Keratinocyte (primary cell): ENCODE results near the gene ZNF76. TPM values are rescaled to one million over a fixed set of nuclear protein-coding genes. Genes with fewer than 3 reads are reported as not detected.

ENCODE experiments used
- DNase-seq: peaks from one replicate; pipeline ENCODE4 v3.0.0-alpha.2; 2011; ENCODE audit warnings: low read depth, missing footprints, low spot score
- FAIRE-seq: peaks from 2 replicates; lab custom pipeline; 2011; peaks lifted over from hg19 to GRCh38; lab: Jason Lieb, UNC
- H2AFZ ChIP-seq: 2 replicates; pipeline ENCODE4 v1.6.0; 2012; ENCODE audit warnings: low read length, control low read depth, inconsistent platforms; ENCODE audit not compliant: control insufficient read depth
- H3K27ac ChIP-seq: 2 replicates; pipeline ENCODE4 v1.5.1; 2011; ENCODE audit warnings: low read length; ENCODE audit not compliant: control insufficient read depth, insufficient read depth
- H3K27me3 ChIP-seq: 3 replicates; pipeline ENCODE4 v1.6.0; 2011; ENCODE audit warnings: low read length; ENCODE audit not compliant: control insufficient read depth, insufficient read depth; ENCODE audit errors: extremely low read depth
- H3K36me3 ChIP-seq, 2 experiments: 2 replicates in 1 of 2; 3 replicates in 1 of 2; pipeline ENCODE4 v1.5.1; 2011; ENCODE audit warnings: low read length in 2 of 2, mild to moderate bottlenecking in 1 of 2; ENCODE audit not compliant: control insufficient read depth in 2 of 2, insufficient read depth in 2 of 2; ENCODE audit errors: extremely low read depth in 1 of 2
- H3K4me1 ChIP-seq: 3 replicates; pipeline ENCODE4 v1.5.1; 2011; ENCODE audit warnings: low read length; ENCODE audit not compliant: control insufficient read depth, insufficient read depth; ENCODE audit errors: extremely low read depth
- H3K4me2 ChIP-seq: 3 replicates; pipeline ENCODE4 v1.6.0; 2011; ENCODE audit warnings: low read depth, low read length; ENCODE audit not compliant: control insufficient read depth, insufficient read depth; ENCODE audit errors: extremely low read depth
- H3K4me3 ChIP-seq, 3 experiments: fragments of 200-600 bp in 1 of 3; sonication (generic) in 1 of 3; 2 replicates in 2 of 3; 3 replicates in 1 of 3; pipeline ENCODE4 v1.5.1; 2011 to 2016; ENCODE audit warnings: low read length in 3 of 3, mild to moderate bottlenecking in 3 of 3, control low read depth in 2 of 3, inconsistent platforms in 1 of 3, low read depth in 1 of 3, mixed read lengths in 1 of 3, mixed run types in 1 of 3, moderate library complexity in 1 of 3; ENCODE audit not compliant: control insufficient read depth in 2 of 3, insufficient read depth in 2 of 3; ENCODE audit errors: extremely low read depth in 1 of 3
- H3K79me2 ChIP-seq: 2 replicates; pipeline ENCODE4 v1.6.0; 2012; ENCODE audit warnings: low read length; ENCODE audit not compliant: control insufficient read depth, insufficient read depth
- H3K9ac ChIP-seq: 3 replicates; pipeline ENCODE4 v1.6.0; 2011; ENCODE audit warnings: low read length; ENCODE audit not compliant: control insufficient read depth, insufficient read depth; ENCODE audit errors: extremely low read depth
- H3K9me1 ChIP-seq: 3 replicates; pipeline ENCODE4 v1.6.0; 2011; ENCODE audit warnings: low read length; ENCODE audit not compliant: control insufficient read depth, insufficient read depth; ENCODE audit errors: extremely low read depth
- H3K9me3 ChIP-seq: 2 replicates; pipeline ENCODE4 v1.5.1; 2012; ENCODE audit warnings: low read depth, low read length; ENCODE audit not compliant: control insufficient read depth
- H4K20me1 ChIP-seq: 3 replicates; pipeline ENCODE4 v1.6.0; 2011; ENCODE audit warnings: low read length; ENCODE audit not compliant: control insufficient read depth, insufficient read depth; ENCODE audit errors: extremely low read depth
- EZH2 ChIP-seq: IDR thresholded peaks from one replicate; pipeline ENCODE4 v1.6.1; 2012; ENCODE audit warnings: inconsistent platforms, mild to moderate bottlenecking, low read length, moderate library complexity
- dilution Hi-C: fragments of 300-500 bp; cut with MboI; formaldehyde crosslinking; loops from one replicate; pipeline ENCODE4 v1.7.0; 2020; ENCODE audit warnings: low sequenced_read_pairs; ENCODE audit not compliant: extremely low pct_ligation_motif_present
- polyA plus RNA-seq, 5 experiments: library from polyadenylated mRNA; depleted of rRNA in 3 of 5; stranded (reverse) in 3 of 5; stranded (forward) in 1 of 5; unstranded in 1 of 5; fragments of >200 nt; gene quantifications; 1 replicate in 1 of 5; 2 replicates in 3 of 5; 3 replicates in 1 of 5; pipeline versions ENCODE4 v1.2.1 to v1.2.3, GENCODE V29; 2011 to 2012; ENCODE audit warnings: missing spikeins in 2 of 5, low read depth in 1 of 5, low replicate concordance in 1 of 5
- TF ChIP-seq, protein P1 (sequence below), 3 experiments: IDR thresholded peaks in 1 of 3; conservative IDR thresholded peaks in 1 of 3; optimal IDR thresholded peaks in 1 of 3; 2 replicates in 2 of 3; 3 replicates in 1 of 3; pipeline versions ENCODE3 to v1.5.1; 2011; ENCODE audit warnings: low read length in 3 of 3, mild to moderate bottlenecking in 3 of 3, moderate library complexity in 2 of 3, control low read depth in 1 of 3, inconsistent platforms in 1 of 3; ENCODE audit not compliant: insufficient read depth in 2 of 3; ENCODE audit errors: extremely low read depth in 1 of 3

The ZNF76 gene
- polyA plus RNA-seq, 1 donor (not counting 4 experiments of a cell fraction or from before 2014, with no cell fraction given): 7.2 TPM

DNA sequence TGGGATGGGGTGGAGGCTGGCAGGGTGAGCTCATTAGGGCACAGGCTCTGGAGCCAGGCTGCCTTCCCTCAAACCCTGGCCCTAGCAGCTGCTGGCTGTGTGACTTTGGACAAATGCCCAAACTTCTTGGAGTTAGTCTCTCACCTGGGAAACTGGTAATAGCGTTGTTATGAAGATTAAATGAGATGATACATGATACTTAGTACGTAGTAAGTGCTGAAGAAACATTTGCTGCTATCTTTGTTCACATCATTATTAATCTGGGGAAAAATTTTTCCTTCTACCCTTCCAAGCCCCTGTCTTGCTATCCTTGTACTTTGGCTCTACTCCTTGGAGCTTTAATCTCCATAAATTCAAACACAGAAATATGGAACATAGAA is 60.5 kb downstream of the ZNF76 start:
- Histone ChIP-seq H3K79me2 (no peaks in the 10 kb centered on the region), H3K4me1 (peaks cover 10% of the 10 kb centered on the region), H3K9me3 (no peaks in the 10 kb centered on the region), H3K9me1 (no peaks in the 10 kb centered on the region), H2AFZ (no peak overlapping the region), H3K4me3 (no peak overlapping the region), H3K27ac (no peak overlapping the region), H4K20me1 (no peaks in the 10 kb centered on the region), H3K9ac (no peak overlapping the region), H3K36me3 (peaks cover 20 to 22% of the 10 kb centered on the region in 2 experiments), H3K4me2 (no peak overlapping the region), H3K27me3 (no peaks in the 10 kb centered on the region)
- FAIRE-seq: no peak
- DNase-seq: no peak
- TF ChIP-seq, protein P1, sequence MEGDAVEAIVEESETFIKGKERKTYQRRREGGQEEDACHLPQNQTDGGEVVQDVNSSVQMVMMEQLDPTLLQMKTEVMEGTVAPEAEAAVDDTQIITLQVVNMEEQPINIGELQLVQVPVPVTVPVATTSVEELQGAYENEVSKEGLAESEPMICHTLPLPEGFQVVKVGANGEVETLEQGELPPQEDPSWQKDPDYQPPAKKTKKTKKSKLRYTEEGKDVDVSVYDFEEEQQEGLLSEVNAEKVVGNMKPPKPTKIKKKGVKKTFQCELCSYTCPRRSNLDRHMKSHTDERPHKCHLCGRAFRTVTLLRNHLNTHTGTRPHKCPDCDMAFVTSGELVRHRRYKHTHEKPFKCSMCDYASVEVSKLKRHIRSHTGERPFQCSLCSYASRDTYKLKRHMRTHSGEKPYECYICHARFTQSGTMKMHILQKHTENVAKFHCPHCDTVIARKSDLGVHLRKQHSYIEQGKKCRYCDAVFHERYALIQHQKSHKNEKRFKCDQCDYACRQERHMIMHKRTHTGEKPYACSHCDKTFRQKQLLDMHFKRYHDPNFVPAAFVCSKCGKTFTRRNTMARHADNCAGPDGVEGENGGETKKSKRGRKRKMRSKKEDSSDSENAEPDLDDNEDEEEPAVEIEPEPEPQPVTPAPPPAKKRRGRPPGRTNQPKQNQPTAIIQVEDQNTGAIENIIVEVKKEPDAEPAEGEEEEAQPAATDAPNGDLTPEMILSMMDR (optimal IDR thresholded peaks at IDR 0.05 in 1 of 3, IDR thresholded peaks at IDR 0.05 in 1 of 3, conservative IDR thresholded peaks at IDR 0.05 in 1 of 3; ENCODE audit: extremely low read depth in 1 of 3, insufficient read depth in 2 of 3, low read length in 3 of 3): no peak
- no peak for TF ChIP-seq EZH2
- dilution Hi-C loops: no loop called here

DNA sequence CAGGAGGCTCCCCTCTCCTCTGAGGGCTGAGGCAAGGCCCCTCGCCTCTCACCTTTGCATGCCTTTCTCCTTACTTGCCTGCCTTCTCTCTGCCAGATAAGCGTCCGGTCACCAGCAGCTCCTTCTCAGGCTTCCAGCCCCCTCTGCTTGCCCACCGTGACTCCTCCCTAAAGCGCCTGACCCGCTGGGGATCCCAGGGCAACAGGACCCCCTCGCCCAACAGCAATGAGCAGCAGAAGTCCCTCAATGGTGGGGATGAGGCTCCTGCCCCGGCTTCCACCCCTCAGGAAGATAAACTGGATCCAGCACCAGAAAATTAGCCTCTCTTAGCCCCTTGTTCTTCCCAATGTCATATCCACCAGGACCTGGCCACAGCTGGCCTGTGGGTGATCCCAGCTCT is 61.6 kb downstream of the ZNF76 start:
- Histone ChIP-seq H3K27ac (no peak overlapping the region), H3K4me3 (no peak overlapping the region), H3K9me1 (no peaks in the 10 kb centered on the region), H3K9me3 (no peaks in the 10 kb centered on the region), H3K4me1 (peaks cover 10% of the 10 kb centered on the region), H3K9ac (no peak overlapping the region), H3K4me2 (no peak overlapping the region), H4K20me1 (no peaks in the 10 kb centered on the region), H3K36me3 (peaks cover 20 to 22% of the 10 kb centered on the region in 2 experiments), H3K79me2 (no peaks in the 10 kb centered on the region), H3K27me3 (no peaks in the 10 kb centered on the region), H2AFZ (no peak overlapping the region)
- dilution Hi-C loops: no loop called here
- TF ChIP-seq EZH2: no peak
- TF ChIP-seq, protein P1 (optimal IDR thresholded peaks at IDR 0.05 in 1 of 3, IDR thresholded peaks at IDR 0.05 in 1 of 3, conservative IDR thresholded peaks at IDR 0.05 in 1 of 3; ENCODE audit: extremely low read depth in 1 of 3, insufficient read depth in 2 of 3, low read length in 3 of 3): no peak
- no peak for FAIRE-seq
- DNase-seq: no peak
